ENCODE data around the gene SORT1. TPM values are rescaled to one million over a fixed set of nuclear protein-coding genes. Genes with fewer than 3 reads are reported as not detected.
A peak's percentile ranks its signal among the peaks of the same experiment; 100 is the strongest.

The SORT1 gene
- total and polyA plus RNA-seq, 2 of the 8 experiments (the other 6 are each of a cell fraction or from before 2014, with no cell fraction given) = 18.7 to 69.6 TPM

DNA sequence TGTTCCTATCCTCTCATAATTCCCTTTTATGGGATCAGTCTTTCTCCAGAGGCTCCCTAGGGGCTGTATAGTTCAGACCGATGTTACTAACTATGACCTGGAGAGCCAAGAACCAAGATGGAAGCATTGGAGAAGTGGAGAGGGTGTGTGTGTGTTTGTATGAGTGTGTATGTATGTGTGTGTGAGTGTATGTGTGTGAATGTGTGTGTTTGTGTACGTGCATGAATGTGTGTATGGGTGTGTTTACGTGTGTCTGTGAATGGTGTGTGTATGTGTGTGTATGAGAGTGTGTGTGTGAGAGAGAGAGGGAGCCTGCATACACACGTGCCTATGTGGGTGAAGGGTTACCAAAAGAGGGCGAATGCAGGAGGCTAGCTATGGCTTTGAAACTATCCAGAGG, 95.8 kb downstream of the SORT1 start:
- Histone ChIP-seq H3K4me2 (ENCODE audit: insufficient read depth in 1 of 2, low read depth in 2 of 2, low read length in 2 of 2) (no peak overlapping the region), H3K14ac (ENCODE audit: insufficient read length) (no peak overlapping the region), H2AK5ac (ENCODE audit: low read depth, low read length) (peak overlapping the region; percentile 96), H2BK5ac (ENCODE audit: low read depth, low read length) (no peak overlapping the region), H3K4ac (replicated peaks; ENCODE audit: insufficient read length, low read depth, low read length) (no peak overlapping the region), H3K23me2 (ENCODE audit: low read depth, low read length) (peaks cover 3% of the 10 kb centered on the region; the same call in 1 of the 2 replicates), H2BK15ac (ENCODE audit: low read length) (peak overlapping the region; percentile 90; the same call in 1 of the 2 replicates), H3K9me3 (ENCODE audit: insufficient read depth in 2 of 2, low read depth in 1 of 2, low read length in 1 of 2) (no peaks in the 10 kb centered on the region), H4K20me1 (replicated peaks in 1 of 2; ENCODE audit: control insufficient read depth in 1 of 2, insufficient read depth in 2 of 2, low read length in 2 of 2) (peaks cover 0 to 2% of the 10 kb centered on the region in 2 experiments), H2BK120ac (replicated peaks; ENCODE audit: low read depth, low read length) (no peak overlapping the region), H2BK20ac (ENCODE audit: low read length) (no peak overlapping the region), H3K36me3 (ENCODE audit: control insufficient read depth in 2 of 4, insufficient read depth in 4 of 4, low read length in 3 of 4) (no peaks in the 10 kb centered on the region), H2BK12ac (ENCODE audit: low read depth, low read length) (0 out of 2 replicates have a peak overlapping the region, but pooled peaks have one; percentile 23), H3K4me3 (ENCODE audit: extremely low read depth in 1 of 4, insufficient read depth in 2 of 4, low read depth in 3 of 4, low read length in 4 of 4) (no peak overlapping the region), H4K5ac (ENCODE audit: insufficient read length, low read depth, low read length) (no peak overlapping the region), H4K91ac (replicated peaks; ENCODE audit: insufficient read length, low read length) (no peak overlapping the region), H3K79me2 (ENCODE audit: control insufficient read depth in 1 of 2, insufficient read depth in 2 of 2, low read length in 2 of 2) (no peaks in the 10 kb centered on the region), H3K27me3 (replicated peaks in 1 of 4; ENCODE audit: control insufficient read depth in 3 of 4, extremely low read depth in 1 of 4, insufficient read depth in 3 of 4, low read length in 3 of 4) (no peaks in the 10 kb centered on the region; a peak in 1 of 7 replicates), H3K56ac (replicated peaks; ENCODE audit: insufficient read length, low read depth, low read length) (peak overlapping the region; percentile 67), H2AFZ (ENCODE audit: low read length) (no peak overlapping the region), H3K79me1 (ENCODE audit: low read depth, low read length) (no peaks in the 10 kb centered on the region), H3K23ac (ENCODE audit: insufficient read length) (no peak overlapping the region), H4K8ac (ENCODE audit: extremely low read depth, insufficient read depth, low read length) (no peak overlapping the region), H3K18ac (ENCODE audit: extremely low read depth, low read length) (no peak overlapping the region), H3K27ac (ENCODE audit: low read depth, low read length) (no peak overlapping the region), H3K9ac (replicated peaks in 1 of 4; ENCODE audit: extremely low read depth in 1 of 4, low read depth in 3 of 4, low read length in 3 of 4) (no peak overlapping the region), H3K4me1 (replicated peaks in 1 of 4; ENCODE audit: control insufficient read depth in 3 of 4, insufficient read depth in 4 of 4, low read length in 3 of 4) (peaks cover 0 to 7% (median 0%) of the 10 kb centered on the region in 4 experiments; a peak in 1 of 7 replicates)
- ChIA-PET CTCF (ENCODE audit: partially characterized antibody) (interaction anchor here (1.0 to 1.2 kb wide), 3 partner anchors 16 to 33 kb away, joined by 3 read pairs; no protein-coding TSS in a partner anchor), POLR2A (ENCODE audit: partially characterized antibody) (no interaction called here)
- FAIRE-seq (no peak), DNase-seq (ENCODE audit: low read depth in 1 of 2, low spot score in 2 of 2) (no peak)
- 93% methylated on average over 5 of the region's 5 CpGs; no CpG with 5 or more reads in 1 of the 2 experiments for WGBS, 2 experiments (ENCODE audit: extremely low coverage in 1 of 2, insufficient coverage in 1 of 2, insufficient read length in 1 of 2, insufficient replicate concordance in 2 of 2, low coverage in 1 of 2, low lambda C conversion rate in 2 of 2, missing lambda C conversion rate in 1 of 2)
- TF ChIP-seq, protein P1, sequence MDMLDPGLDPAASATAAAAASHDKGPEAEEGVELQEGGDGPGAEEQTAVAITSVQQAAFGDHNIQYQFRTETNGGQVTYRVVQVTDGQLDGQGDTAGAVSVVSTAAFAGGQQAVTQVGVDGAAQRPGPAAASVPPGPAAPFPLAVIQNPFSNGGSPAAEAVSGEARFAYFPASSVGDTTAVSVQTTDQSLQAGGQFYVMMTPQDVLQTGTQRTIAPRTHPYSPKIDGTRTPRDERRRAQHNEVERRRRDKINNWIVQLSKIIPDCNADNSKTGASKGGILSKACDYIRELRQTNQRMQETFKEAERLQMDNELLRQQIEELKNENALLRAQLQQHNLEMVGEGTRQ (IDR thresholded peaks at IDR 0.05; ENCODE audit: low read length) = no peak
- TF ChIP-seq KDM4A (IDR thresholded peaks at IDR 0.05; ENCODE audit: low read depth, low read length, severe bottlenecking) = no peak
- TF ChIP-seq FOSL1 (IDR thresholded peaks at IDR 0.05; ENCODE audit: insufficient read depth, low read depth, low read length) = no peak
- TF ChIP-seq, protein P2, sequence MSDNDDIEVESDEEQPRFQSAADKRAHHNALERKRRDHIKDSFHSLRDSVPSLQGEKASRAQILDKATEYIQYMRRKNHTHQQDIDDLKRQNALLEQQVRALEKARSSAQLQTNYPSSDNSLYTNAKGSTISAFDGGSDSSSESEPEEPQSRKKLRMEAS (IDR thresholded peaks at IDR 0.05) = no peak
- TF ChIP-seq NANOG (IDR thresholded peaks at IDR 0.05; ENCODE audit: insufficient read depth, low read depth, low read length, poor library complexity, severe bottlenecking) = no peak
- no peak for TF ChIP-seq CBX5 (IDR thresholded peaks at IDR 0.05; ENCODE audit: low read depth, low read length)
- no peak for TF ChIP-seq EGR1 (IDR thresholded peaks at IDR 0.05; ENCODE audit: borderline replicate concordance, low read depth, low read length)
- TF ChIP-seq KDM5A (IDR thresholded peaks at IDR 0.05; ENCODE audit: low read length) = no peak
- TF ChIP-seq HDAC6 (IDR thresholded peaks at IDR 0.05; ENCODE audit: low read depth, low read length) = no peak
- TF ChIP-seq SP1 (IDR thresholded peaks at IDR 0.05; ENCODE audit: low read depth, low read length) = no peak
- no peak for TF ChIP-seq TEAD4 (IDR thresholded peaks at IDR 0.05; ENCODE audit: low read depth, low read length)
- TF ChIP-seq YY1 (IDR thresholded peaks at IDR 0.05; ENCODE audit: low read depth, low read length) = no peak
- TF ChIP-seq JUN (IDR thresholded peaks at IDR 0.05; ENCODE audit: low read depth, low read length) = no peak
